Thyroid gland (tissue), 4 donors: ENCODE measurements around the gene C2CD2L. TPM values are rescaled to one million over a fixed set of nuclear protein-coding genes. Genes with fewer than 3 reads are reported as not detected.
A peak's percentile ranks its signal among the peaks of the same experiment; 100 is the strongest.
"Not testable (repeated sequence)": the region's sequence is repeated elsewhere in the genome, so short reads cannot be mapped to it uniquely, and the experiment has no call there.

Experiments
- DNase-seq, 2 donors: peaks; one replicate each; pipeline ENCODE4 v3.0.0-alpha.2; 2019
- H3K27ac ChIP-seq, 3 donors: fragments of 200-600 bp; sonication (generic); 1 replicate in 2 of 3; 2 replicates in 1 of 3; pipeline ENCODE4 v1.5.1; 2016 to 2019; ENCODE audit warnings: mild to moderate bottlenecking in 1 of 3, moderate library complexity in 1 of 3
- H3K27me3 ChIP-seq: fragments of 200-600 bp; sonication (generic); one replicate; pipeline ENCODE4 v1.5.1; 2019
- H3K36me3 ChIP-seq, 2 donors: fragments of 200-600 bp; sonication (generic); one replicate each; pipeline ENCODE4 v1.5.1; 2016 to 2019
- H3K4me1 ChIP-seq, 2 donors: fragments of 200-600 bp; sonication (generic); one replicate each; pipeline ENCODE4 v1.5.1; 2017 to 2019
- H3K4me3 ChIP-seq, 3 donors: fragments of 200-600 bp; sonication (generic); replicated peaks in 1 of 3; 1 replicate in 2 of 3; 2 replicates in 1 of 3; pipeline ENCODE4 v1.5.1; 2016; ENCODE audit warnings: mild to moderate bottlenecking in 1 of 3
- H3K9me3 ChIP-seq: fragments of 200-600 bp; sonication (generic); one replicate; pipeline ENCODE4 v1.5.1; 2017
- CTCF ChIP-seq, 6 experiments: fragments of 200-600 bp in 3 of 6; fragments of 450-650 bp in 3 of 6; sonication (generic) in 3 of 6; IDR thresholded peaks; one replicate each; pipeline ENCODE4 v1.5.1; 2016 to 2019; ENCODE audit warnings: antibody characterized with exemption in 6 of 6, mild to moderate bottlenecking in 2 of 6, inconsistent platforms in 1 of 6, moderate library complexity in 1 of 6
- POLR2A ChIP-seq, 2 donors: fragments of 450-650 bp; IDR thresholded peaks; one replicate each; pipeline ENCODE4 v1.6.1; 2017; ENCODE audit warnings: antibody characterized with exemption in 2 of 2, mild to moderate bottlenecking in 2 of 2, moderate library complexity in 1 of 2
- whole genome bisulfite sequencing, 2 donors: methylation state at CpG; one replicate each; pipeline ENCODE4 v1.1.5; 2017; 5-methylcytosine and 5-hydroxymethylcytosine counted together
- intact Hi-C: fragments of 100-400 bp; cut with DNase I; formaldehyde crosslinking; loops from one replicate; pipeline ENCODE4 v1.15.1; 2023
- total RNA-seq, 4 donors: library from RNA; depleted of rRNA; stranded (reverse); fragments of >200 nt; gene quantifications; one replicate each; pipeline ENCODE4 v1.2.3, GENCODE V29; 2016

C2CD2L gene
- 1 to 10 TPM; 6.7 to 8.9 (median 7.9) TPM for total RNA-seq

- Histone ChIP-seq H3K4me3 (peak within 1 kb of the TSS; percentile 27 to 94 (median 89)), H3K4me1 (peaks cover 14 to 35% of the 10 kb centered on the region in 2 donors), H3K27me3 (no peaks in the 10 kb centered on the region), H3K27ac (peak within 1 kb of the TSS; percentile 31 to 66 (median 61)), H3K9me3 (no peaks in the 10 kb centered on the region), H3K36me3 (peaks cover 6 to 9% of the 10 kb centered on the region in 2 donors)
- intact Hi-C loops: no loop called here
- peak; percentile 90 to 93 for DNase-seq
- 2 to 4% methylated on average over 13 to 37 of the region's 49 CpGs for WGBS, 2 donors
- peak in 1 of 2 donors; percentile 54 for TF ChIP-seq POLR2A (IDR thresholded peaks at IDR 0.05)
- TF ChIP-seq CTCF (IDR thresholded peaks at IDR 0.05): no peak
These were observed at the start of gene C2CD2L for GRCh38 chr11:119106564-119107537. Gene C2CD2L, plus strand, starts transcription at chr11:119107344. Its CDS starts 398 bp downstream, at chr11:119107742.

- H3K27ac ChIP-seq, intact Hi-C loops, H3K9me3 ChIP-seq, DNase-seq, H3K27me3 ChIP-seq, H3K4me3 ChIP-seq: not testable (repeated sequence)
- Histone ChIP-seq H3K36me3 (peaks cover 12% of the 10 kb centered on the region in 2 donors), H3K4me1 (peaks cover 14 to 27% of the 10 kb centered on the region in 2 donors)
- WGBS, 2 donors: 81 to 90% methylated on average over 4 to 12 of the region's 35 CpGs
These were observed 48.0 kb upstream of the C2CD2L start for GRCh38 chr11:119059128-119059527.

GRCh38 chr11:119061256-119061655 is 45.9 kb upstream of the C2CD2L start:
- no peak overlapping the region for H3K4me3 ChIP-seq
- no peak for TF ChIP-seq CTCF (IDR thresholded peaks at IDR 0.05)
- TF ChIP-seq POLR2A (IDR thresholded peaks at IDR 0.05): no peak
- no peaks in the 10 kb centered on the region for H3K36me3 ChIP-seq
- no peak overlapping the region for H3K27ac ChIP-seq
- 95 to 97% methylated on average over 3 of the region's 3 CpGs for WGBS, 2 donors
- no peak for DNase-seq
- no peaks in the 10 kb centered on the region for H3K9me3 ChIP-seq
- intact Hi-C loops: no loop called here
- H3K4me1 ChIP-seq: peaks cover 6 to 14% of the 10 kb centered on the region in 2 donors
- no peaks in the 10 kb centered on the region for H3K27me3 ChIP-seq

GRCh38 chr11:119062779-119063178 is 44.4 kb upstream of the C2CD2L start:
- intact Hi-C loops: no loop called here
- no peaks in the 10 kb centered on the region for H3K27me3 ChIP-seq
- no peaks in the 10 kb centered on the region for H3K36me3 ChIP-seq
- peak overlapping the region in 1 of 3 donors; percentile 38 for H3K27ac ChIP-seq
- WGBS, 2 donors: 79 to 87% methylated on average over 5 of the region's 5 CpGs
- no peaks in the 10 kb centered on the region for H3K9me3 ChIP-seq
- H3K4me1 ChIP-seq: peaks cover 13 to 19% of the 10 kb centered on the region in 2 donors
- no peak for TF ChIP-seq POLR2A (IDR thresholded peaks at IDR 0.05)
- TF ChIP-seq CTCF (IDR thresholded peaks at IDR 0.05): no peak
- no peak overlapping the region for H3K4me3 ChIP-seq
- DNase-seq: peak; percentile 35 to 61

- intact Hi-C loops: no loop called here
- TF ChIP-seq POLR2A (IDR thresholded peaks at IDR 0.05) (no peak), CTCF (IDR thresholded peaks at IDR 0.05) (peak in 1 of 6 experiments; percentile 26)
- 69 to 74% methylated on average over 4 of the region's 4 CpGs for WGBS, 2 donors
- Histone ChIP-seq H3K9me3 (no peaks in the 10 kb centered on the region), H3K36me3 (peaks cover 4 to 5% of the 10 kb centered on the region in 2 donors), H3K4me3 (no peak overlapping the region), H3K4me1 (peaks cover 12 to 21% of the 10 kb centered on the region in 2 donors), H3K27me3 (no peaks in the 10 kb centered on the region), H3K27ac (no peak overlapping the region)
- DNase-seq: no peak
These were observed 41.8 kb upstream of the C2CD2L start for GRCh38 chr11:119065369-119065768.
